ENCODE measurements around the gene MAP3K4. TPM values are rescaled to one million over a fixed set of nuclear protein-coding genes. Genes with fewer than 3 reads are reported as not detected.

MAP3K4 gene
- total and polyA plus RNA-seq, 2 of the 8 experiments (the other 6 are each of a cell fraction or from before 2014, with no cell fraction given) = 16.6 to 51.6 TPM

GRCh38 chr6:161143663-161144430, 152.3 kb downstream of the MAP3K4 start:
- no peaks in the 10 kb centered on the region; a peak in 1 of 7 replicates for H3K4me1 ChIP-seq (replicated peaks in 1 of 4; ENCODE audit: control insufficient read depth in 3 of 4, insufficient read depth in 4 of 4, low read length in 3 of 4)
- H3K79me1 ChIP-seq (ENCODE audit: low read depth, low read length) = no peaks in the 10 kb centered on the region
- no peak overlapping the region for H2BK120ac ChIP-seq (replicated peaks; ENCODE audit: low read depth, low read length)
- no peak overlapping the region for H3K18ac ChIP-seq (ENCODE audit: extremely low read depth, low read length)
- H2AK5ac ChIP-seq (ENCODE audit: low read depth, low read length) = no peak overlapping the region
- 86% methylated on average over 11 of the region's 11 CpGs; no CpG with 5 or more reads in 1 of the 2 experiments for WGBS, 2 experiments (ENCODE audit: extremely low coverage in 1 of 2, insufficient coverage in 1 of 2, insufficient read length in 1 of 2, insufficient replicate concordance in 2 of 2, low coverage in 1 of 2, low lambda C conversion rate in 2 of 2, missing lambda C conversion rate in 1 of 2)
- no peak overlapping the region for H3K14ac ChIP-seq (ENCODE audit: insufficient read length)
- H3K56ac ChIP-seq (replicated peaks; ENCODE audit: insufficient read length, low read depth, low read length) = no peak overlapping the region
- H3K9ac ChIP-seq (replicated peaks in 1 of 4; ENCODE audit: extremely low read depth in 1 of 4, low read depth in 3 of 4, low read length in 3 of 4) = no peak overlapping the region
- H4K5ac ChIP-seq (ENCODE audit: insufficient read length, low read depth, low read length) = no peak overlapping the region
- no peak overlapping the region for H2BK5ac ChIP-seq (ENCODE audit: low read depth, low read length)
- H4K91ac ChIP-seq (replicated peaks; ENCODE audit: insufficient read length, low read length) = no peak overlapping the region
- H3K79me2 ChIP-seq (ENCODE audit: control insufficient read depth in 1 of 2, insufficient read depth in 2 of 2, low read length in 2 of 2) = no peaks in the 10 kb centered on the region
- no peak overlapping the region for H3K4ac ChIP-seq (replicated peaks; ENCODE audit: insufficient read length, low read depth, low read length)
- no peak for FAIRE-seq
- H3K9me3 ChIP-seq (ENCODE audit: insufficient read depth in 2 of 2, low read depth in 1 of 2, low read length in 1 of 2) = no peaks in the 10 kb centered on the region
- H4K20me1 ChIP-seq (replicated peaks in 1 of 2; ENCODE audit: control insufficient read depth in 1 of 2, insufficient read depth in 2 of 2, low read length in 2 of 2) = peaks cover 0 to 5% of the 10 kb centered on the region in 2 experiments
- H2BK12ac ChIP-seq (ENCODE audit: low read depth, low read length) = no peak overlapping the region
- H3K36me3 ChIP-seq (ENCODE audit: control insufficient read depth in 2 of 4, insufficient read depth in 4 of 4, low read length in 3 of 4) = peaks cover 0 to 21% (median 6%) of the 10 kb centered on the region in 4 experiments; a peak in 5 of 8 replicates
- no peak overlapping the region for H3K4me3 ChIP-seq (ENCODE audit: extremely low read depth in 1 of 4, insufficient read depth in 2 of 4, low read depth in 3 of 4, low read length in 4 of 4)
- no peak overlapping the region for H2AFZ ChIP-seq (ENCODE audit: low read length)
- H3K27ac ChIP-seq (ENCODE audit: low read depth, low read length) = no peak overlapping the region
- no peak overlapping the region for H3K4me2 ChIP-seq (ENCODE audit: insufficient read depth in 1 of 2, low read depth in 2 of 2, low read length in 2 of 2)
- CTCF ChIA-PET (ENCODE audit: partially characterized antibody) = interaction anchor here (1.3 to 2.6 kb wide), 2 partner anchors 22 to 230 kb away, joined by 3 to 9 read pairs; no protein-coding TSS in a partner anchor
- H3K23me2 ChIP-seq (ENCODE audit: low read depth, low read length) = no peaks in the 10 kb centered on the region
- no peak overlapping the region for H3K23ac ChIP-seq (ENCODE audit: insufficient read length)
- no peak overlapping the region for H2BK15ac ChIP-seq (ENCODE audit: low read length)
- DNase-seq (ENCODE audit: low read depth in 1 of 2, low spot score in 2 of 2) = no peak
- no peaks in the 10 kb centered on the region for H3K27me3 ChIP-seq (replicated peaks in 1 of 4; ENCODE audit: control insufficient read depth in 3 of 4, extremely low read depth in 1 of 4, insufficient read depth in 3 of 4, low read length in 3 of 4)
- POLR2A ChIA-PET (ENCODE audit: partially characterized antibody) = no interaction called here
- TF ChIP-seq TAF1 (IDR thresholded peaks at IDR 0.05; ENCODE audit: low read depth, low read length) (no peak), USF2 (IDR thresholded peaks at IDR 0.05; ENCODE audit: low read length) (no peak), RXRA (IDR thresholded peaks at IDR 0.05; ENCODE audit: insufficient read depth, low read depth, low read length) (no peak), EZH2 (IDR thresholded peaks at IDR 0.05; ENCODE audit: low read depth, low read length, severe bottlenecking) (no peak), CREB1 (IDR thresholded peaks at IDR 0.05) (no peak), CBX8 (IDR thresholded peaks at IDR 0.05; ENCODE audit: borderline replicate concordance, low read depth, low read length) (no peak), BCL11A (IDR thresholded peaks at IDR 0.05; ENCODE audit: low read depth in 2 of 2, low read length in 2 of 2) (no peak)
- no peak overlapping the region for H4K8ac ChIP-seq (ENCODE audit: extremely low read depth, insufficient read depth, low read length)
- H2BK20ac ChIP-seq (ENCODE audit: low read length) = no peak overlapping the region
